ENCODE results near the gene SF3B2. TPM values are rescaled to one million over a fixed set of nuclear protein-coding genes. Genes with fewer than 3 reads are reported as not detected.
"Not testable (repeated sequence)": the region's sequence is repeated elsewhere in the genome, so short reads cannot be mapped to it uniquely, and the experiment has no call there.

The SF3B2 gene
- total RNA-seq, 1 donor from 2014 or later, result 134 TPM

GRCh38 chr11:66106786-66107599, 54.8 kb downstream of the SF3B2 start:
- DNase-seq (ENCODE audit: low read depth), result no peak

GRCh38 chr11:66107600-66108510, 55.7 kb downstream of the SF3B2 start:
- DNase-seq (ENCODE audit: low read depth), result no peak

GRCh38 chr11:66109294-66109693, 57.1 kb downstream of the SF3B2 start:
- no peak for DNase-seq (ENCODE audit: low read depth)

- DNase-seq (ENCODE audit: low read depth), result no peak
These were observed 59.0 kb downstream of the SF3B2 start for GRCh38 chr11:66111158-66111557.

- DNase-seq (ENCODE audit: low read depth), result no peak
These were observed 59.9 kb downstream of the SF3B2 start for GRCh38 chr11:66112041-66112491.

GRCh38 chr11:66112601-66113499, 60.7 kb downstream of the SF3B2 start:
- peak; percentile 57 for DNase-seq (ENCODE audit: low read depth)

GRCh38 chr11:66114957-66115356, 62.8 kb downstream of the SF3B2 start:
- not testable (repeated sequence) for DNase-seq (ENCODE audit: low read depth)

GRCh38 chr11:66115638-66116301, 63.6 kb downstream of the SF3B2 start:
- DNase-seq (ENCODE audit: low read depth), result no peak

- DNase-seq (ENCODE audit: low read depth), result no peak
These were observed 64.6 kb downstream of the SF3B2 start for GRCh38 chr11:66116576-66117361.

GRCh38 chr11:66118847-66119246, 66.7 kb downstream of the SF3B2 start:
- no peak for DNase-seq (ENCODE audit: low read depth)

Other genes starting within 250 kb of the SF3B2 start
- gene SNX32, start 218.4 kb upstream of the SF3B2 start, total RNA-seq, result 0.36 and 0.40 TPM in 2 replicates
- 748 and 837 TPM in 2 replicates for gene CFL1, start 194.2 kb upstream of the SF3B2 start, total RNA-seq
- gene MUS81, start 191.9 kb upstream of the SF3B2 start, total RNA-seq, result 46.8 and 47.6 TPM in 2 replicates
- 124 and 141 TPM in 2 replicates for gene EFEMP2, start 179.6 kb upstream of the SF3B2 start, total RNA-seq
- not detected in 2 replicates for gene CTSW, start 172.5 kb upstream of the SF3B2 start, total RNA-seq
- gene FIBP, start 163.9 kb upstream of the SF3B2 start, total RNA-seq, result 92.4 and 103 TPM in 2 replicates
- 76.4 and 102 TPM in 2 replicates for gene CCDC85B, start 161.7 kb upstream of the SF3B2 start, total RNA-seq
- 7.5 and 11.6 TPM in 2 replicates for gene FOSL1, start 152.0 kb upstream of the SF3B2 start, total RNA-seq
- gene C11orf68, start 133.3 kb upstream of the SF3B2 start, total RNA-seq, result 30.5 and 36.2 TPM in 2 replicates
- gene DRAP1, start 132.9 kb upstream of the SF3B2 start, total RNA-seq, result 133 and 165 TPM in 2 replicates
- gene TSGA10IP, start 106.9 kb upstream of the SF3B2 start, total RNA-seq, result not detected in 2 replicates
- gene SART1, start 90.6 kb upstream of the SF3B2 start, total RNA-seq, result 32.3 and 39.2 TPM in 2 replicates
- 39.4 and 41.3 TPM in 2 replicates for gene EIF1AD, start 50.2 kb upstream of the SF3B2 start, total RNA-seq
- gene BANF1, start 49.9 kb upstream of the SF3B2 start, total RNA-seq, result 59.3 and 67.2 TPM in 2 replicates
- gene CST6, start 40.4 kb upstream of the SF3B2 start, total RNA-seq, result 1.9 TPM in 1 of 2 replicates, not detected in the other
- gene CATSPER1, start 25.9 kb upstream of the SF3B2 start, total RNA-seq, result not detected in 2 replicates
- not detected in 2 replicates for gene GAL3ST3, start 3.2 kb upstream of the SF3B2 start, total RNA-seq
- gene PACS1, start 17.9 kb downstream of the SF3B2 start, total RNA-seq, result 25.4 and 26.6 TPM in 2 replicates
- gene KLC2, start 205.3 kb downstream of the SF3B2 start, total RNA-seq, result 37.6 and 49.9 TPM in 2 replicates
- 143 and 146 TPM in 2 replicates for gene RAB1B, start 216.3 kb downstream of the SF3B2 start, total RNA-seq
- 1.3 and 1.9 TPM in 2 replicates for gene CNIH2, start 225.8 kb downstream of the SF3B2 start, total RNA-seq
- gene YIF1A, start 236.8 kb downstream of the SF3B2 start, total RNA-seq, result 115 and 165 TPM in 2 replicates
- gene TMEM151A, start 239.5 kb downstream of the SF3B2 start, total RNA-seq, result 0.08 and 0.26 TPM in 2 replicates